Activated naive CD8-positive, alpha-beta T cell treated with anti-CD3 and anti-CD28 coated beads for 36 hours (primary cell): ENCODE measurements around the gene PIAS4. TPM values are rescaled to one million over a fixed set of nuclear protein-coding genes. Genes with fewer than 3 reads are reported as not detected.
"Not testable (repeated sequence)": the region's sequence is repeated elsewhere in the genome, so short reads cannot be mapped to it uniquely, and the experiment has no call there.

Experiments
- DNase-seq: peaks from one replicate; pipeline ENCODE4 v3.0.0; 2021
- H3K27ac Mint-ChIP-seq: one replicate; pipeline ENCODE4 v1.8.0; 2022; ENCODE audit warnings: mild to moderate bottlenecking, moderate library complexity, mixed read lengths
- H3K27me3 Mint-ChIP-seq: one replicate; pipeline ENCODE4 v1.8.0; 2022; ENCODE audit warnings: mild to moderate bottlenecking, mixed read lengths
- H3K36me3 Mint-ChIP-seq: one replicate; pipeline ENCODE4 v1.8.0; 2021; ENCODE audit warnings: mild to moderate bottlenecking, mixed read lengths
- H3K4me1 Mint-ChIP-seq: one replicate; pipeline ENCODE4 v1.8.0; 2021; ENCODE audit warnings: mixed read lengths
- H3K4me3 Mint-ChIP-seq: one replicate; pipeline ENCODE4 v1.8.0; 2022; ENCODE audit warnings: mild to moderate bottlenecking, moderate library complexity, mixed read lengths
- H3K9me3 Mint-ChIP-seq: one replicate; pipeline ENCODE4 v1.8.0; 2022; ENCODE audit warnings: mixed read lengths
- total RNA-seq, 2 experiments: library from RNA; stranded (reverse); gene quantifications; one replicate each; pipeline ENCODE4 v1.2.3, GENCODE V29; 2021

The PIAS4 gene, protein sequence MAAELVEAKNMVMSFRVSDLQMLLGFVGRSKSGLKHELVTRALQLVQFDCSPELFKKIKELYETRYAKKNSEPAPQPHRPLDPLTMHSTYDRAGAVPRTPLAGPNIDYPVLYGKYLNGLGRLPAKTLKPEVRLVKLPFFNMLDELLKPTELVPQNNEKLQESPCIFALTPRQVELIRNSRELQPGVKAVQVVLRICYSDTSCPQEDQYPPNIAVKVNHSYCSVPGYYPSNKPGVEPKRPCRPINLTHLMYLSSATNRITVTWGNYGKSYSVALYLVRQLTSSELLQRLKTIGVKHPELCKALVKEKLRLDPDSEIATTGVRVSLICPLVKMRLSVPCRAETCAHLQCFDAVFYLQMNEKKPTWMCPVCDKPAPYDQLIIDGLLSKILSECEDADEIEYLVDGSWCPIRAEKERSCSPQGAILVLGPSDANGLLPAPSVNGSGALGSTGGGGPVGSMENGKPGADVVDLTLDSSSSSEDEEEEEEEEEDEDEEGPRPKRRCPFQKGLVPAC
- total RNA-seq, result 10 to 100 TPM; 24.0 to 26.3 TPM

DNA sequence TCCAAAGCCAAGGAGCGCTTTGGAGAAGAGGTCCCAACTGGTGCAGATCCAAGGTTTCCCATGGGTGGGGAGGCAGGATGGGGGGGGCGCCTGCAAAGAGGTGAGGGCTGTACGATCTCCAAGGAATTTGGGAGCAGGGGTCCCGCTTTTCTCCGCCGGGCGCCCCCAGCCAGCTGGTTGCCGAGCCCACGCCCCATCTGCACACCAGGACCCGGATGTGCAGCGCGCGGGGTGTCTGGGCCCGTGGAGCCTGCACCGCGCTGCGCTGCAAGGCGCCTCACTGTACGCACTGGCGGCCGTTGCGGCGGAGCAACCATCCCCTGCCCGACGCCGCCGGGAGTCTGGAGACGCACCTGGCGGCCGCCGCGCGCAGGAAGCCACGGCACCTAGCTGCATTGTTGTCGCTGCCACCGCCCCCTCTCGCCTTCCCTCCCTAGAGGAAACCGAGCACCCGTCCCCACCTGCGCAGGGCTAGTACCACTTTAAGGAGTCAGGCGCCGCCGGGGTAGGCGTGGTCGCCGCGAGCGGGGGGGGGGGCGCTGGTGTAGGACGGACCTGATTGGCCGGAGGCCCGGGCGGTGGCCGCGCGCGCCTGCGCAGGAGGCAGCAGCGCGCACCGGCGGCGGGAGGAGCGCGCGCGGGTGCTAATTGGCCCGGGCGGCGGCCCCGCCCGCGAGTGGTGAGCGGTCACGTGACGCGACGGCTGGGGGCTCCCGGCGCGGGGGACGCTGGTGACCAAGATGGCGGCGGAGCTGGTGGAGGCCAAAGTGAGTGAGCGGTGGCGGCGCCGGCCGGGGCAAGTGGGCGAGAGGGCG, at the start of gene PIAS4:
Gene PIAS4, plus strand, starts transcription at position 716 of the 815 bp plus-strand sequence. Its CDS starts 25 bp downstream, at position 741.
- Mint-ChIP-seq H3K4me1 (peaks cover 18% of the 10 kb centered on the region), H3K4me3 (peak within 1 kb of the TSS; percentile 83), H3K9me3 (no peaks in the 10 kb centered on the region), H3K27me3 (no peaks in the 10 kb centered on the region), H3K36me3 (no peaks in the 10 kb centered on the region), H3K27ac (peak within 1 kb of the TSS; percentile 51)
- DNase-seq, result peak; percentile 97

DNA sequence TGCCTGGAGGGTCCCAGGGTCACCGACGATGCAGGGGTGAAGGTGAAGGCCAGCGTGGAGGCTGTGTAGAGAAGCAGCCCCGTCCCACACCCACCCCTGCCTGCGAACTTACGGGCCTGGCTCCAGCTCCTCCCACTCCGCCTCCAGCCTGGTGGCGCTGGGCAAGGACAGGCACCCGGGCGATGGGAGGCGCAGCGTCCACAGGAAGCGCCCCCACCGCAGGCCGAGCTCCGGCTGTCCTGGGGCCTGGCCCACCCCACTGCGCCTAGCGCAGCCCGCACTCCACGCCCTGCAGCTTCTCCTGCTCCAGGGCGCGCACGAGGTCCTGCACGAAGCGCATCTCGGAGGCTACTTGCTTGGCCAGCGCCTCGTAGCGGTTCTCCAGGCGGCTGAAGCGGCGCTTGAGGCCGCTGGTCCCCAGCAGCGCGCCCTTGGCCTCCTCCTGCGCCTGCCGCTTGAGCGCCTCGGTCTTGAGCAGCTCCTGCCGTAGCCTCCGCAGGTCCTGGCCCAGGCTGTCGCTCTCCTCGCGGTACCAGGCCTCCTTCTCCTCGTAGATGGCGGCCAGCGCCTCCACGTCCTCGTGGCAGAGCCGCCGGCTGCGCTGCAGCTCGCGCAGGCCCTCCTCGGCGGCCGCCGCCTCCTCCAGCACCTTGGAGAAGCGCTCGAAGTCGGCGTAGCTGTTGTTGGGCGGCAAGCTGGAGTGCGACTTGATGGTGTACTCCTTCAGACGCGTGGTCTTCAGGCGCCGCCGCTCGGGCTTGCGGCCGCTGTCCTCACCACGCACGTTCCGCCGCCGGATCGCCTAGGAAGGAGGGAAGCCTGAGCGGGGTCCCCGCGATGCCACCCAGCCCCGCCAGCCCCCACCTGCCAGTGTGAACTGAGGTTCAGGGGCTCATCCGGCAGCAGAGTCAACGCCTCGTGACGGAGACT, 48.4 kb upstream of the PIAS4 start:
- H3K36me3 Mint-ChIP-seq, result no peaks in the 10 kb centered on the region
- DNase-seq, result no peak
- H3K4me1 Mint-ChIP-seq, result no peaks in the 10 kb centered on the region
- no peaks in the 10 kb centered on the region for H3K9me3 Mint-ChIP-seq
- no peak overlapping the region for H3K27ac Mint-ChIP-seq
- no peaks in the 10 kb centered on the region for H3K27me3 Mint-ChIP-seq
- no peak overlapping the region for H3K4me3 Mint-ChIP-seq

DNA sequence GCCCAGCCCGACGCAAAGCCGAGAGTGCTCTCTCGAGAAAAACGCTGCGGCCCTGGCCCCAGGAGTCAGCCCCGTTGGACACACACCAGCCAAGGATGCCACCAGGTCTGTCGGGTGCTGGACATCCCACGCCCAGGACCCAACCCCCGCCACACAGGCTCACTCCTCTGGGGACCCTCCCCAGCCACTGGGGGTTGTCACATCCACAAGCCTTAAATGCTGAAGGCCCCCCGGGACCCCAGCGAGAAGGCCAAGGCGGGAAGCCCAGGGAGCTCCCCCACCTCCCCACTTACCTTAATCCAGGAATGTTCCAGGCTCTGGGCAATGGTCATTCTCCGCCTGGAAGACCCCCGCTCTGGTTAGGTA, 47.8 kb upstream of the PIAS4 start:
- Mint-ChIP-seq H3K36me3 (no peaks in the 10 kb centered on the region), H3K4me1 (no peaks in the 10 kb centered on the region)

DNA sequence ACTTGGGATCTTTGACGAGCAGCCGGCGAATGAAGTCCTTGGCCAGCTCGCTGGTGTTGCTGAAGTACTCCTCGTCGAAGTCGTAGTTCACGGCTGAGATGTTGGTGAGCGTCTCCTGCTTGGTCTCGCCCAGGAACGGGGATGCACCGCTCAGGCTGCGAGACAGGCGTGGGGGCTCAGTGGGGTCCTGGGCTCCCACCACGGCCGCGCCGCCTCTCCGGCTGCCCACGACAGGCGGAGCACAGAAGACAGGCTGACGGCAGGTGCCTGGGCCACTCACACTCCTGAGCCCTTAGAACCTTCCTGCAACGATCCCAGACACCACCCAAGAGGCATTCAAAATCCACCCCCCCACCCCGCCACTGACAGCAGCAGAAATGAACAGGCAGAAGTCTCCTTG, 46.5 kb upstream of the PIAS4 start:
- DNase-seq, result no peak
- H3K4me3 Mint-ChIP-seq, result no peak overlapping the region
- no peaks in the 10 kb centered on the region for H3K9me3 Mint-ChIP-seq
- H3K36me3 Mint-ChIP-seq, result no peaks in the 10 kb centered on the region
- H3K4me1 Mint-ChIP-seq, result no peaks in the 10 kb centered on the region
- no peaks in the 10 kb centered on the region for H3K27me3 Mint-ChIP-seq
- no peak overlapping the region for H3K27ac Mint-ChIP-seq

More for the DNA sequence above, 47.8 kb upstream of the PIAS4 start:
- Mint-ChIP-seq H3K9me3 (no peaks in the 10 kb centered on the region), H3K27me3 (no peaks in the 10 kb centered on the region), H3K4me3 (no peak overlapping the region), H3K27ac (no peak overlapping the region)
- DNase-seq, result no peak

DNA sequence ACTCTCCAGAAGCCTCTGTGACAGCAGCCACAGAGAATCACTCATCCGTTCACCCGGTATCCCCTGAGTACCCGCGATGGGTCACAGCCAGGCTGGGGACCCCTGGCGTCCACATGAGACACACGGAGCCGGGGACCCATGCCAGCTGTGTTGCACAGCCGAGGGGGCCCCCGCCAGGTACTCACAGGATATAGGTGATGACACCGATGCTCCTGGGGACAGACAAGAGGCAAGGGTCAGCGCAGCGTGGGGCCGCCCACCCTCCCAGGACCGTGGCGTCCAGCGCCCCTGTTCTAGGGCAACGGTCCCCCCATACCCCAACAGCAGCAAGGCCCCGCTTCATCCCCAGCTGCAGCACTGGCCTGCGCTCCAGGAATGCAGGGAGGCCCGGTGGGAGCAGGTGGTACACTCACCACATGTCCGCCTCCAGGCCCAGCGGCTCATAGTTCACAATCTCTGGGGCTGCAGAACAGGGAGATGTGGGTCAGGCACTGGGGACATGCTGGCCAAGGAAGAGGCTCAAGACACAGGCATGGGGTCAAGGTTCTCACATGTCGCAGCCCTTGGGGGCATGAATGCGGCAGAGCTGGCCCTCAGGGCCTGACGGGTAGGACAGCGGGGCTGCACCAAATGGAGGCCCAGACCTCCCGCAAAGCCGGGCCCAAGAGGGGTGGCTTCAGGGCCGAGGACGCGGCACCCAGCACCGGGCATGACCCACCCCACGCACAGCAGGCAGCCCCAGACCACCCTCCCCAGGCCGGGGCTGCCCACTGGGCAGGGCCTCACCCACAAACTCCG, 43.9 kb upstream of the PIAS4 start:
- peaks cover 4% of the 10 kb centered on the region for H3K36me3 Mint-ChIP-seq
- no peaks in the 10 kb centered on the region for H3K27me3 Mint-ChIP-seq
- no peaks in the 10 kb centered on the region for H3K9me3 Mint-ChIP-seq
- H3K4me3 Mint-ChIP-seq, result no peak overlapping the region
- no peak for DNase-seq
- no peak overlapping the region for H3K27ac Mint-ChIP-seq
- H3K4me1 Mint-ChIP-seq, result peaks cover 5% of the 10 kb centered on the region

DNA sequence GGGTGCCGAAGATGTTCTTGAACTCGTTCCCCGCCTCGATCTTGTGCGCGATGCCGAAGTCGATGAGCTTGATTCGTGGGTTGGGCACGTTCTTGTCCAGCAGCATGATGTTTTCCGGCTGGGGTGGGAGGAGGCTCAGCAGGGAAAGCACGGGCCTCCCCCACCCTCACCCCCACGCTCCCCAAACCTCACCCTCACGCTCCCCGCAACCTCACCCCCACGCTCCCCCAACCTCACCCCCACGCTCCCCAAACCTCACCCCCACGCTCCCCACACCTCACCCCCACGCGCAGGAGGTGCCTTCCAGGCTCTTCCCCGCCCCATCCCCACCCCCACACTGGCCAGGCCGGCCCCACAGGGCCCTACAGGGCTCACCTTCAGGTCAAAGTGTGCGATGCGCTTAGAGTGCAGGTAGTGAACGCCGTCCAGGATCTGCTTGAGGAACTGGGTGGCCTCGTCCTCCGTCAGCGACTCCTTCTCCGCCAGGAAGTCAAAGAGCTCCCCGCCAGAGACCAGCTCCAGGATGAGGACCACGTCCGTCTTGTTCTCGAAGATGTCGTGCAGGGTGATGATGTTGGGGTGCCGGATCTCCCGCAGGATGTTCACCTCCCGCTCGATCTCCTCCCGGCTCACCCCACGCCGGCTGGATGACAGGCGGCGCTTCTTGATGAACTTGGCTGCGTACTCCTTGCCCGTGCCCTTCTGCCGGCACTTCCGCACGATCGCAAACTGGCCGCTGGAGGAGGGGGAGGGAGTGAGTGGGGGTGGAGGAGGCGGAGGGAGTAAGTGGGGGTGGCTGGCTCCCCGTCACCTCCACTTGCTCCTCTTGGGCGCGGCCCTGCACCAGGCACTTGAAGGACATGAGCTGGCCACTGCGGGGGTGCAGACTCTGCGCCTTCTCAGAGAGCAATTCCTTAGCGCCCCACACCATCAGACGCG, 43.0 kb upstream of the PIAS4 start:
- no peaks in the 10 kb centered on the region for H3K27me3 Mint-ChIP-seq
- peaks cover 8% of the 10 kb centered on the region for H3K4me1 Mint-ChIP-seq
- H3K36me3 Mint-ChIP-seq, result peaks cover 6% of the 10 kb centered on the region
- no peak overlapping the region for H3K4me3 Mint-ChIP-seq
- no peaks in the 10 kb centered on the region for H3K9me3 Mint-ChIP-seq
- H3K27ac Mint-ChIP-seq, result no peak overlapping the region
- DNase-seq, result no peak

DNA sequence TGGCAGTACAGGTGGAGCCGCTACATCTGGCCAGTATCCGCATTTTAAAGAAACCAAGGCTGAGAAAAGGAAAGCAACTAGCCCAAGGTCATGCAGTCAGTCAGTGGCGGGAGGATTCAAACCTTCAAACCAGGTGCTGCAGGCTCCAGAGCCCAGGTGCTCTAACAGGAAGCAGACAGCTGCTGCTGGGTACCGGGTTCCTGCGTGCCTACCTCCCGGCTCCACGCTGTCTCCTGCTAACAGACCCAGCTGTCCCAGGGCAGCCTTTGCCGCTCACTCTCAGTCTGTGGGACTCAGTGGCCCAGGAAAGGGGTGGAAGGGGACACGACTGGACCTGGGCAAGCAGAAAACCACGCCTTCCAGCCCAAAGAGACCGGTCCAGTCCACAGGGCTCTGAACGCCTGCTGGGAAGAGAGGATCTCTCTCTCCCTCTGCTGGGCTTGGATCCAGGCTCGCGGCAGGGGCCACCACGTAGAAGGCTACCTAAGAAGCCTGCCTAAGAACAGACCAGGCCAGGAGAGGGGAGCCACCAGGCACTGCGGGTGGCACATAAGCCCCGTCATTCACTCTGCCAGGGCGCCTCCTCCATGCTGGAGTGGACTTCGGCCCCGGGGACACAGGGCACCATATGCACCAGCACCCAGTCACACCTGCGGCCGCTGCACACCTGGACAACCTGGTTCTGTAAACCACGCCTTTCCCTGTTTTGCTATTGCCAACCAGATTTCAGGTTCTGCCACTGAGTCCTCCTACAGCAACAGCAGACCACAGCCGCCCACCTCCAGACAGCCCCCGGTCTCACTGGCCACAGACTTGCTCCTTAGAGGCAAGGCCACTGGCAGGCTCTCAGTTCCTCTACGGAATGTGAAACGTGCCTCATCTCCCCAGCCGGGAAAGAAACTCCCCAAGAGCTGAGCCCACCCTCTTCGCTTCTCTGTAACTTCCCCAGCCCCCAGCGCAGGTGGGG, 41.2 kb upstream of the PIAS4 start:
- H3K27ac Mint-ChIP-seq, result no peak overlapping the region
- H3K9me3 Mint-ChIP-seq, result no peaks in the 10 kb centered on the region
- H3K4me3 Mint-ChIP-seq, result no peak overlapping the region

DNA sequence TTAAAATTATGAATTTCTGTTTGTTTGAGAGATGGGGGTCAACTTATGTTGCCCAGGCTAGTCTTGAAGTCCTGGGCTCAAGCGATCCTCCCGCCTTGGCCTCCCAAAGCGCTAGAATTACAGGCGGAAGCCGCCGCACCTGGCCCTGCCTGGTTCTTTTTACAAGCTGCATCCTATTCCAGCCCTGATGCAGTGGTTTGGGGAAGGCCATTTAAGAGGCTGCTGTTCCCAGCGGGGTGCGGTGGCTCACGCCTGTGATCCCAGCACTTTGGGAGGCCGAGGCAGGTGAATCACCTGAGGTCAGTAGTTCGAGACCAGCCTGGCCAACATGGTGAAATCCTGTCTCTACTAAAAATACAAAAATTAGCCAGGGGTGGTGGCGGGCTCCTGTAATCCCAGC, 39.6 kb upstream of the PIAS4 start:
- Mint-ChIP-seq H3K4me1 (peaks cover 17% of the 10 kb centered on the region), H3K36me3 (peaks cover 14% of the 10 kb centered on the region)
- H3K27ac Mint-ChIP-seq, H3K9me3 Mint-ChIP-seq, DNase-seq, H3K4me3 Mint-ChIP-seq, H3K27me3 Mint-ChIP-seq: not testable (repeated sequence)

More for the DNA sequence above, 41.2 kb upstream of the PIAS4 start:
- Mint-ChIP-seq H3K36me3 (peaks cover 11% of the 10 kb centered on the region), H3K4me1 (peaks cover 17% of the 10 kb centered on the region), H3K27me3 (no peaks in the 10 kb centered on the region)
- no peak for DNase-seq

DNA sequence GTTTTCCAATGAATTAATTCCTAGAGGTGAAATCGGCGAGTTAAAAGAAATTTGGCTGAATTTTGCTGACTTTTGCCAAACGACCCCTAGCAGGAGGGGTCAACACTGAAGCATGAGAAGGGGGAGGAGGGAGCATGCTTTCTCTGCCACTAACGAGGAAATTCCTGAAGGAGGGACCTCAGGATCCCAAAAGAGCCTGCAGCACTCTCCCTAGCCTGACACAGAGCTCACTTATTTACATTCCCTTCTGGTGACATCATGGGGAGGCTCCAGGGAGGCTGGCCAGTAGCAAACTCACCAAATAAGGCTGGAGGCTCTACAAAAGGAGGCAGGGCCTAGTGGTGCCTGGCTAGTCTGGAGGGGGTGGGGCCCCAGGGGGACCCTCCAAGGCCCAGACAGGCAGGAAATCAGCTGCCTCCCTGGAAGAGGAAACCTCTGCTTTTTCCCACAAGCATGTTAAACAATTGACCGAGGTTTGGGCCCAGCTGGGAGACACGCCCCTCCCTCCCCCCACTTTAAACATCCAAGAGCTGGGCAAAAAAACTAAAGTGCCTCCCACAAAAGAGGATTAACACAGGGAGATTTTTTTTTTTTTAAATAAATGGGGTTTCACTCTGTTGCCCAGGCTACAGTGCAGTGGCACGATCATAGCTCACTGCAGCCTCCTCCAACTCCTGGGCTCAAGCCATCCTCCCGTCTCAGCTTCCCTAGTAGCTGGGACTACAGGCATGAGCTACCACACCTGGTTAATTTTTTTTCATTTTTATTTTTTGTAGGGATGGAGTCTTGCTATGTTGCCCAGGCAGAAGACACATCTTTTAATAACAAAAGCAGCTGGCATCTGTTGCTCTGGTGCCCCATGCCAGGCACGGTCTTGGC, 38.7 kb upstream of the PIAS4 start:
- Mint-ChIP-seq H3K27ac (peak overlapping the region; percentile 4), H3K27me3 (no peaks in the 10 kb centered on the region), H3K9me3 (no peaks in the 10 kb centered on the region), H3K4me1 (peaks cover 17% of the 10 kb centered on the region), H3K36me3 (peaks cover 14% of the 10 kb centered on the region), H3K4me3 (no peak overlapping the region)
- DNase-seq, result no peak

DNA sequence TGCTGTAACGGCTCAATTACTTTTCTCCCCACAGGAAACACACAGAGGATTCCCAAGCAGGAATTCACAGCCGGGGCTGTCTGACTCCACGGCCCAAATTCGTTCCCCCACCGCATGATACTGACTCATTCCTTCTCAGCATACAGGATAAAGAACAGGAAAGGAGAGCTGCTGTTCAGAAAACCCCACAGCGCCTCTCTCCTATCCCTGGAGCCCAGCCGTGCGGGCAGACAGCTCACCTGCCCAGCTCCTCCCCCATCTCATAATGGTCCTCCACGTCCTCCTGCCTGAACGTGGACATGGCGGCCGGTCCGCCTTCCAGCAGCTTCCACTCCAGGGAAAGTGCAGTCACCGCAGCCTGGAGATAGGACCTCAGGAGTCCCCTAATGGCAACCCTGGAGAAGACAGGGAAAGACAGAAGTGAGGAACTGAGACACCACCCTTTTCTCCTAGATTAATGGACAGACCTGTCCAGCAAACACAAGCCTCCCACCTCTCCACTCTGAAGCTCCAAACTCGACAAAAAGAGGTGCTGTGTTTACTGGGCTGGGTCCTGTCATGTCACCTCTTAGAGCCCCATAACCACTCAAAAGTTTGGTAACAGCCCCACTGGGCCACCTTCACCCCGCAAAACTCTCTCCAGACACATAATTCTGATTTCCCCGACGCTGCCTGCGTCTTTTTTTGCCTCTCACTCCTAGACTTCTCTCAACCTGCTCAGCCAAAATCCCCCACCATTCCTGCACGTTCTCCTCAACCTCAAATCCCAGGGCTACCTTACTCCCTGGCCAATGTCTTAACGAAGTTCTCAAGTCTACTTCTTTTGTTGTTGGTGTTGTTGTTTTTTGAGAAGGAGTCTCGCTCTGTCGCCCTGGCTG, 37.9 kb upstream of the PIAS4 start:
- H3K9me3 Mint-ChIP-seq, result no peaks in the 10 kb centered on the region
- H3K4me3 Mint-ChIP-seq, result peak overlapping the region; percentile 91
- no peaks in the 10 kb centered on the region for H3K27me3 Mint-ChIP-seq
- no peak for DNase-seq
- H3K27ac Mint-ChIP-seq, result peak overlapping the region; percentile 73
- H3K36me3 Mint-ChIP-seq, result peaks cover 14% of the 10 kb centered on the region
- peaks cover 17% of the 10 kb centered on the region for H3K4me1 Mint-ChIP-seq

DNA sequence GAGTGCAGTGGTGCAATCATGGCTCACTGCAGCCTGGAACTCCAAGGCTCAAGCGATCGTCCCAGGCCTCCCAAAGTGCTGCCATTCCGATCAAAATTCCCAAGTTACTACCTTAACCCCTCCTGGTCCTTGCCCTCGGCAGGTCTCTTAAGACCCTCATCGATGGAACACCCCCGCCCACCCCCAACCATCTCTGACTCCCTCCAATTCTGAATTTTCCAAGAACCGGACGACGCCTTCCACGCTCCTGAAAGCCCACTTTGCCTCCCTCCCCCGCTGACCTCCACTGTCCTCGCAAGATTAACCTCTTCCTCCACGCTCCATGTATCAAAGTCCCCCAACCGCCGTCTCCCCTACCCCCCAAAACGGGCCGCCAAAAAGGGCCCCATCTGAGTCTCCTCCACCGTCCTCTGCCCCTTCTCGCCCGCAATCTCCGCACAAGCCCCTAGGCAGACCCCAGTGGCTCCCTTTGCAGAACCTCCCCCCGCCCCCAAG, 37.2 kb upstream of the PIAS4 start:
- H3K4me3 Mint-ChIP-seq, result peak overlapping the region; percentile 91
- H3K9me3 Mint-ChIP-seq, result no peaks in the 10 kb centered on the region
- peaks cover 14% of the 10 kb centered on the region for H3K36me3 Mint-ChIP-seq
- peaks cover 17% of the 10 kb centered on the region for H3K4me1 Mint-ChIP-seq
- no peak for DNase-seq
- peak overlapping the region; percentile 73 for H3K27ac Mint-ChIP-seq
- no peaks in the 10 kb centered on the region for H3K27me3 Mint-ChIP-seq
